ENCODE results near the gene STARD8. TPM values are rescaled to one million over a fixed set of nuclear protein-coding genes. Genes with fewer than 3 reads are reported as not detected.

The STARD8 gene
- total RNA-seq, 2 experiments from 2014 or later = not detected

DNA sequence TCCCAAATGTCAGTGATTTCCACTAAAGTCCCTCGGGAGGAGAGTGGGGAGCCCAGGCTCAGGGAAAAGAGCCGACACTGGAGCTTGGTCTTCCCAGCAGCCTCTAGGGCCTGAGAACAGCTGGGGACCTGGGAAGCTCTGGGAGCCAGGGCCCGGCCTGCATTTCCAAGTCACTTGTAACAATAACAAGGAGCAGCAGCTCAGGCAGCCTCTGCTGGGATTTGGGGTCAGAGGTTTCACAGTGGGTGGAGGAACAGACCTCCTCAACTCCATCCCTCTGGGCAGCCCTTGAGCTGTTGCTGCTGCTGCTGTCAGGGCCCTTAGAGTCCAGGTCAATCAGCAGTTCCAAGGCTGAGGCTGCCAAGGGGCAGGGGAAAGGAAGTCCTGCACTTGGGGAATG, 11.1 kb downstream of the STARD8 start:
- TF ChIP-seq EZH2phosphoT487 (IDR thresholded peaks at IDR 0.05; ENCODE audit: borderline replicate concordance, low read depth, low read length) = no peak
- TF ChIP-seq, protein P1, sequence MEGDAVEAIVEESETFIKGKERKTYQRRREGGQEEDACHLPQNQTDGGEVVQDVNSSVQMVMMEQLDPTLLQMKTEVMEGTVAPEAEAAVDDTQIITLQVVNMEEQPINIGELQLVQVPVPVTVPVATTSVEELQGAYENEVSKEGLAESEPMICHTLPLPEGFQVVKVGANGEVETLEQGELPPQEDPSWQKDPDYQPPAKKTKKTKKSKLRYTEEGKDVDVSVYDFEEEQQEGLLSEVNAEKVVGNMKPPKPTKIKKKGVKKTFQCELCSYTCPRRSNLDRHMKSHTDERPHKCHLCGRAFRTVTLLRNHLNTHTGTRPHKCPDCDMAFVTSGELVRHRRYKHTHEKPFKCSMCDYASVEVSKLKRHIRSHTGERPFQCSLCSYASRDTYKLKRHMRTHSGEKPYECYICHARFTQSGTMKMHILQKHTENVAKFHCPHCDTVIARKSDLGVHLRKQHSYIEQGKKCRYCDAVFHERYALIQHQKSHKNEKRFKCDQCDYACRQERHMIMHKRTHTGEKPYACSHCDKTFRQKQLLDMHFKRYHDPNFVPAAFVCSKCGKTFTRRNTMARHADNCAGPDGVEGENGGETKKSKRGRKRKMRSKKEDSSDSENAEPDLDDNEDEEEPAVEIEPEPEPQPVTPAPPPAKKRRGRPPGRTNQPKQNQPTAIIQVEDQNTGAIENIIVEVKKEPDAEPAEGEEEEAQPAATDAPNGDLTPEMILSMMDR (conservative IDR thresholded peaks at IDR 0.05; ENCODE audit: low read length) = no peak
- Histone ChIP-seq H2AFZ (ENCODE audit: low read length) (no peak overlapping the region), H3K4me3 (ENCODE audit: low read depth, low read length, poor library complexity, severe bottlenecking) (no peak overlapping the region), H3K9me3 (ENCODE audit: low read length) (no peaks in the 10 kb centered on the region), H3K4me2 (ENCODE audit: low read length) (no peak overlapping the region), H3K27ac (ENCODE audit: low read depth, low read length, poor library complexity, severe bottlenecking) (no peak overlapping the region), H4K20me1 (ENCODE audit: insufficient read depth, low read length) (no peaks in the 10 kb centered on the region), H3K36me3 (ENCODE audit: insufficient read depth, low read length) (no peaks in the 10 kb centered on the region), H3K79me2 (ENCODE audit: insufficient read depth, low read depth, low read length) (no peaks in the 10 kb centered on the region), H3K4me1 (ENCODE audit: insufficient read depth, low read length, poor library complexity, severe bottlenecking) (no peaks in the 10 kb centered on the region), H3K9me2 (ENCODE audit: insufficient read depth, low read length) (no peaks in the 10 kb centered on the region)
- BruUV-seq (replicated peaks) = no TSS peak
- DNase-seq (ENCODE audit: low spot score) = no peak
- ChIA-PET CTCF (ENCODE audit: unreplicated experiment) (no interaction called here), POLR2A (no interaction called here)
- intact Hi-C loops (cut with micrococcal nuclease; ENCODE audit: unreplicated experiment) = no loop called here

DNA sequence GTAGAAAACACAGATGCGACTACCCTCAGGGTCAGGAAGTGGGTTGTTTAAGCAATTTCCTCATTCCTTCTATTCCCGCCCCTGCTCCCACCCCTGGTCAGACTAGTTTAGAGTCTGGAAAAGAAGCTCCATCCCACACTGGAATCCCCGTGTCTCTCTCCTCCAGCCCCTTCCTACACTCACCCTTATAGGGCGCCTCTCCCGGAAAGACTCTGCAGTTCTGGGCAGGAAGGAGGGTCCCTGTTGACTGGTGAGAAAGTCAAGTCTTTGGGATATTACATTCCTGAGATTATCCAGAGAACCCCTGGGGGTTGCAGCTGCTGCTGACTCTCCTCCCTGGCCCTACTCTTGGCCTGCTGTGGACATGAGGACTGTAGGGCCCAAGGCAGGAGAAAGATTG, 11.9 kb downstream of the STARD8 start:
- H4K20me1 ChIP-seq (ENCODE audit: insufficient read depth, low read length) = no peaks in the 10 kb centered on the region
- no TSS peak for BruUV-seq (replicated peaks)
- H3K4me1 ChIP-seq (ENCODE audit: insufficient read depth, low read length, poor library complexity, severe bottlenecking) = no peaks in the 10 kb centered on the region
- TF ChIP-seq EZH2phosphoT487 (IDR thresholded peaks at IDR 0.05; ENCODE audit: borderline replicate concordance, low read depth, low read length) = no peak
- H3K9me3 ChIP-seq (ENCODE audit: low read length) = no peaks in the 10 kb centered on the region
- POLR2A ChIA-PET = no interaction called here
- intact Hi-C loops (cut with micrococcal nuclease; ENCODE audit: unreplicated experiment) = no loop called here
- CTCF ChIA-PET (ENCODE audit: unreplicated experiment) = no interaction called here
- H3K4me3 ChIP-seq (ENCODE audit: low read depth, low read length, poor library complexity, severe bottlenecking) = no peak overlapping the region
- DNase-seq (ENCODE audit: low spot score) = no peak
- no peak overlapping the region for H3K27ac ChIP-seq (ENCODE audit: low read depth, low read length, poor library complexity, severe bottlenecking)
- H3K4me2 ChIP-seq (ENCODE audit: low read length) = no peak overlapping the region
- no peak overlapping the region for H2AFZ ChIP-seq (ENCODE audit: low read length)
- H3K79me2 ChIP-seq (ENCODE audit: insufficient read depth, low read depth, low read length) = no peaks in the 10 kb centered on the region
- H3K9me2 ChIP-seq (ENCODE audit: insufficient read depth, low read length) = no peaks in the 10 kb centered on the region
- H3K36me3 ChIP-seq (ENCODE audit: insufficient read depth, low read length) = no peaks in the 10 kb centered on the region

DNA sequence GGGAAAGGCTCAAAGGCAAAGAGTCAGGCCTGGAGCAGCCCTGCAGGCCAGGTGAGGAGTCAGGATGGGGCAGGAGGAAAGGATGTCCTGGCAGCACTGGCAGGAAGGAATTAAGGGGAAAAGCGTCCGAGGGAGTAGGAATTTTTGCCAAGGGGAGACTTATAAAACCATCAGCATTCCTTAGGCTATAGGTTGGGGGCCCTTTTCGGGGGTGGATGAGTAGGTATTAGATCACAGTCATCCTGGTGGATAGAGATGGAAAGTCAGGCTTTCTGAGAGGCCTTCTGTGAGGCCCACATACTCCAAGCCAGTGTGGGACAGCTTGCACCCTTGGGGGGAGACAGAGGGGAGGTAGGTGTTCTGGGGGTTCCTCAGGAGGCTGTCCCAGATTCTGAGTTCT, 12.3 kb downstream of the STARD8 start:
- Histone ChIP-seq H3K4me1 (ENCODE audit: insufficient read depth, low read length, poor library complexity, severe bottlenecking) (no peaks in the 10 kb centered on the region), H3K27ac (ENCODE audit: low read depth, low read length, poor library complexity, severe bottlenecking) (no peak overlapping the region), H3K36me3 (ENCODE audit: insufficient read depth, low read length) (no peaks in the 10 kb centered on the region), H3K9me3 (ENCODE audit: low read length) (no peaks in the 10 kb centered on the region), H3K4me2 (ENCODE audit: low read length) (no peak overlapping the region), H2AFZ (ENCODE audit: low read length) (no peak overlapping the region), H4K20me1 (ENCODE audit: insufficient read depth, low read length) (no peaks in the 10 kb centered on the region), H3K4me3 (ENCODE audit: low read depth, low read length, poor library complexity, severe bottlenecking) (no peak overlapping the region), H3K79me2 (ENCODE audit: insufficient read depth, low read depth, low read length) (no peaks in the 10 kb centered on the region), H3K9me2 (ENCODE audit: insufficient read depth, low read length) (no peaks in the 10 kb centered on the region)
- BruUV-seq (replicated peaks) = no TSS peak
- POLR2A ChIA-PET = no interaction called here
- no peak for DNase-seq (ENCODE audit: low spot score)
- CTCF ChIA-PET (ENCODE audit: unreplicated experiment) = no interaction called here
- TF ChIP-seq, protein P1 (conservative IDR thresholded peaks at IDR 0.05; ENCODE audit: low read length) = no peak
- TF ChIP-seq EZH2phosphoT487 (IDR thresholded peaks at IDR 0.05; ENCODE audit: borderline replicate concordance, low read depth, low read length) = no peak
- intact Hi-C loops (cut with micrococcal nuclease; ENCODE audit: unreplicated experiment) = no loop called here

All from OCI-LY7 (cell line).